OCI-LY7 (cell line): ENCODE data around the gene C22orf23. TPM values are rescaled to one million over a fixed set of nuclear protein-coding genes. Genes with fewer than 3 reads are reported as not detected.

Experiments
- BruUV-seq: library from RNA; stranded (reverse); fragments of 400-500 nt; replicated peaks from 2 replicates; lab custom pipeline; 2021; lab: Mats Ljungman, UMichigan
- CTCF ChIA-PET: fragments of 300-600 bp; sonication (Branson Sonifier 250); formaldehyde crosslinking; loops from one replicate; lab custom pipeline; 2022; ENCODE audit warnings: antibody characterized with exemption; ENCODE audit not compliant: unreplicated experiment; lab: Charles Lee
- POLR2A ChIA-PET: fragments of 300-600 bp; sonication (Branson Sonifier 250); formaldehyde crosslinking; loops from one replicate; lab custom pipeline; 2022; ENCODE audit warnings: antibody characterized with exemption; lab: Charles Lee
- DNase-seq: peaks from one replicate; pipeline ENCODE4 v3.0.0-alpha.2; 2015; ENCODE audit warnings: low spot score
- H2AFZ ChIP-seq: fragments of 200-600 bp; sonication (generic), shearing (Covaris generic); 2 replicates; pipeline ENCODE4 v1.6.1; 2014; ENCODE audit warnings: mild to moderate bottlenecking, antibody characterized with exemption, low read length, moderate library complexity
- H3K27ac ChIP-seq: fragments of 200-600 bp; sonication (generic); 2 replicates; pipeline ENCODE4 v1.5.1; 2014; ENCODE audit warnings: mixed run types, low read depth, mild to moderate bottlenecking, moderate library complexity, low read length, inconsistent platforms; ENCODE audit not compliant: poor library complexity, severe bottlenecking
- H3K36me3 ChIP-seq: fragments of 200-600 bp; sonication (generic); 2 replicates; pipeline ENCODE4 v1.6.1; 2014; ENCODE audit warnings: mild to moderate bottlenecking, antibody characterized with exemption, low read length, moderate library complexity, mixed read lengths; ENCODE audit not compliant: insufficient read depth
- H3K4me1 ChIP-seq: fragments of 200-600 bp; sonication (generic); 2 replicates; pipeline ENCODE4 v1.5.1; 2014; ENCODE audit warnings: mild to moderate bottlenecking, low read length; ENCODE audit not compliant: insufficient read depth, poor library complexity, severe bottlenecking
- H3K4me2 ChIP-seq: fragments of 200-600 bp; sonication (generic); 2 replicates; pipeline ENCODE4 v1.6.1; 2014; ENCODE audit warnings: mild to moderate bottlenecking, low read length
- H3K4me3 ChIP-seq: fragments of 200-600 bp; sonication (generic); 2 replicates; pipeline ENCODE4 v1.5.1; 2014; ENCODE audit warnings: mild to moderate bottlenecking, low read depth, low read length; ENCODE audit not compliant: poor library complexity, severe bottlenecking
- H3K79me2 ChIP-seq: fragments of 200-600 bp; sonication (generic); 2 replicates; pipeline ENCODE4 v1.6.1; 2016; ENCODE audit warnings: low read depth, mild to moderate bottlenecking, low read length, moderate library complexity, mixed read lengths; ENCODE audit not compliant: insufficient read depth
- H3K9me2 ChIP-seq: fragments of 200-600 bp; sonication (generic); 2 replicates; pipeline ENCODE4 v1.6.1; 2016; ENCODE audit warnings: mild to moderate bottlenecking, low read length, mixed read lengths; ENCODE audit not compliant: insufficient read depth
- H3K9me3 ChIP-seq: fragments of 200-600 bp; sonication (generic); 2 replicates; pipeline ENCODE4 v1.6.1; 2014; ENCODE audit warnings: mild to moderate bottlenecking, mixed run types, low read length, mixed read lengths
- H4K20me1 ChIP-seq: fragments of 200-600 bp; sonication (generic); 2 replicates; pipeline ENCODE4 v1.6.1; 2014; ENCODE audit warnings: mild to moderate bottlenecking, antibody characterized with exemption, low read length, moderate library complexity, mixed read lengths; ENCODE audit not compliant: insufficient read depth
- CTCF ChIP-seq: fragments of 200-600 bp; sonication (generic); conservative IDR thresholded peaks from 2 replicates; pipeline ENCODE4 v1.5.1; 2014; ENCODE audit warnings: mild to moderate bottlenecking, antibody characterized with exemption, low read length, moderate library complexity, mixed read lengths
- EZH2phosphoT487 ChIP-seq: fragments of 200-600 bp; sonication (generic); IDR thresholded peaks from 2 replicates; pipeline ENCODE4 v1.6.1; 2018; ENCODE audit warnings: low read depth, borderline replicate concordance, mild to moderate bottlenecking, mixed run types, antibody characterized with exemption, low read length, moderate library complexity, mixed read lengths
- intact Hi-C: fragments of 100-400 bp; cut with micrococcal nuclease; formaldehyde crosslinking; loops from one replicate; pipeline ENCODE4 v1.10.0; 2022; ENCODE audit not compliant: unreplicated experiment
- total RNA-seq, 2 experiments: library from RNA; depleted of rRNA in 1 of 2; stranded (reverse); fragments of >200 nt in 1 of 2; shearing (Covaris generic) in 1 of 2; gene quantifications; 2 replicates each; pipeline ENCODE4 v1.2.3, GENCODE V29; 2014 to 2022

Gene C22orf23
- total RNA-seq, 2 experiments from 2014 or later: 0.57 to 1.2 TPM

- no peak for DNase-seq
- H2AFZ ChIP-seq: no peak overlapping the region
- BruUV-seq: no TSS peak
- ChIA-PET CTCF (no interaction called here), POLR2A (no interaction called here)
- intact Hi-C loops: no loop called here
- no peak overlapping the region for H3K4me2 ChIP-seq
- no peaks in the 10 kb centered on the region for H3K79me2 ChIP-seq
- no peaks in the 10 kb centered on the region for H3K9me2 ChIP-seq
- no peaks in the 10 kb centered on the region for H3K36me3 ChIP-seq
- no peaks in the 10 kb centered on the region for H4K20me1 ChIP-seq
- TF ChIP-seq CTCF: no peak
- no peak for TF ChIP-seq EZH2phosphoT487
- no peak overlapping the region for H3K27ac ChIP-seq
- H3K4me3 ChIP-seq: no peak overlapping the region
- no peaks in the 10 kb centered on the region for H3K4me1 ChIP-seq
- no peaks in the 10 kb centered on the region for H3K9me3 ChIP-seq
Measured at GRCh38 chr22:37985751-37986281, 32.4 kb upstream of the C22orf23 start.

- H3K4me1 ChIP-seq: no peaks in the 10 kb centered on the region
- H3K36me3 ChIP-seq: no peaks in the 10 kb centered on the region
- ChIA-PET POLR2A (interaction anchor here (0.5 kb wide), 1 partner anchor 474 kb away, joined by 6 read pairs; no protein-coding TSS in a partner anchor), CTCF (interaction anchor here (0.6 kb wide), 1 partner anchor 21 kb away, joined by 3 read pairs; no protein-coding TSS in a partner anchor)
- H3K4me2 ChIP-seq: no peak overlapping the region
- no peaks in the 10 kb centered on the region for H4K20me1 ChIP-seq
- H2AFZ ChIP-seq: no peak overlapping the region
- intact Hi-C loops: no loop called here
- no peak overlapping the region for H3K4me3 ChIP-seq
- no peak for DNase-seq
- no peaks in the 10 kb centered on the region for H3K9me3 ChIP-seq
- no TSS peak for BruUV-seq
- no peak for TF ChIP-seq EZH2phosphoT487
- TF ChIP-seq CTCF: no peak
- H3K27ac ChIP-seq: no peak overlapping the region
- no peaks in the 10 kb centered on the region for H3K9me2 ChIP-seq
- H3K79me2 ChIP-seq: no peaks in the 10 kb centered on the region
Measured at GRCh38 chr22:37985050-37985585, 31.7 kb upstream of the C22orf23 start.
